Mesothelial cell of epicardium (in vitro differentiated cells): ENCODE data around the gene STARD8. TPM values are rescaled to one million over a fixed set of nuclear protein-coding genes. Genes with fewer than 3 reads are reported as not detected.

Source experiments
- DNase-seq, 2 experiments: peaks; one replicate each; pipeline ENCODE4 v3.0.0; 2021; ENCODE audit warnings: low spot score in 2 of 2; ENCODE audit not compliant: unreplicated experiment in 2 of 2
- H3K27ac Mint-ChIP-seq: 2 replicates; pipeline ENCODE4 v1.8.0; 2021; ENCODE audit warnings: mixed read lengths
- H3K27me3 Mint-ChIP-seq: 2 replicates; pipeline ENCODE4 v1.8.0; 2021; ENCODE audit warnings: low read depth, mixed read lengths
- H3K36me3 Mint-ChIP-seq: 2 replicates; pipeline ENCODE4 v1.8.0; 2021; ENCODE audit warnings: mixed read lengths
- H3K4me1 Mint-ChIP-seq: 2 replicates; pipeline ENCODE4 v1.8.0; 2021; ENCODE audit warnings: mixed read lengths
- H3K4me3 Mint-ChIP-seq: 2 replicates; pipeline ENCODE4 v1.8.0; 2021; ENCODE audit warnings: mild to moderate bottlenecking, moderate library complexity, mixed read lengths
- H3K9me3 Mint-ChIP-seq: 2 replicates; pipeline ENCODE4 v1.8.0; 2021; ENCODE audit warnings: mixed read lengths
- total RNA-seq: library from RNA; stranded (reverse); gene quantifications from 3 replicates; pipeline ENCODE4 v1.2.1, GENCODE V29; 2021
- TF ChIP-seq, protein P1 (sequence below): fragments of 200-600 bp; sonication (generic); IDR thresholded peaks from one replicate; pipeline ENCODE4 v1.5.0; 2021; ENCODE audit warnings: antibody characterized with exemption; ENCODE audit not compliant: unreplicated experiment

Gene STARD8
- total RNA-seq, 1 donor from 2014 or later = 6.4 TPM

DNA sequence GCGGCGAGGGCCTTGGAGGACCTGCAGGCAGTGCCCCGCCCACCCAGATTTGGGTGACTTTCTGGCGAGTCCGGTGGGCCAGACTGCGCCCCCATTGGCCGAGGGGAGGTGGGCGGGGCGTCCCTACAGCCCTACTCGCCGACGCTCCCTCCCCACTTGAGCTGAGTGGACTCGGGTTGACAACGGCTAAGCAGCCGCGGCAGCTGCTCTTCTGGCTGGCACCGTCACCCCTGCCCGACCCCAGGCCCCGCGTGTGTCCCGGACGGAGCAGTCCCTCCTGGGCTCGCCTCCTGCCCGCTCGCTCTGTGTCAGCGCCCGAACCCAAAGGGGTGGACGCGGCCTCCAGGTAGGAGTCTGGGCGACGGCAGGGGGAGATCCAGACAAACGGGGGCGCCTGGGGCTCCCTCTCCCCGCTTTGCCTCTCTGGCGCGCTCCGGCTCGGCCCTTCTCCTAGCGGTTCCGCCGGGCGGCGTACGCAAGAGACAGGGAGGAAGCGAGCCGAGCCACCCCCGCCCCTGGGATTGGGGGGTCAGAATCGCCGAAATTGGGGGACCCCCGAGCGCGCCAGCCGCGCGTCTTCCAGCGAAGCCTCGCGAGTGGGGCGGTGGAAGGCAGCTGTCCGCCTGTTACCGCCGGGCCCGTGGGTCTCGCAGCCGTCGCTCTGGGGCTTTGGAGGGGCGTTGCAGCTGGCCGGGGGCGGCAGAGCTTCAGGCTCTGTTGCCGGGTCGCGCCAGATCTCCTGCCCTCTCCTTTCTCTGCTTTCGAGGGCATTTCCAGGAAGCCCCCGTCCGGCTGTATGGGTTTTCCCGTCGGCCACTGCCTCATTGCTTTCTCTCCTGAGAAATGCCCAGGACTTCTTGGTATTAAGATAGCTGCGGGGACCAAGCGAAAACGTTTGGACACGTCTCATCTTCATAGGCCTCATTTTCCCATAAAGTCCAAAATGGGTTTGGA is 46.3 kb downstream of the STARD8 start:
- no peak overlapping the region for H3K27ac Mint-ChIP-seq
- H3K4me3 Mint-ChIP-seq = peak overlapping the region; percentile 66
- TF ChIP-seq, protein P1, sequence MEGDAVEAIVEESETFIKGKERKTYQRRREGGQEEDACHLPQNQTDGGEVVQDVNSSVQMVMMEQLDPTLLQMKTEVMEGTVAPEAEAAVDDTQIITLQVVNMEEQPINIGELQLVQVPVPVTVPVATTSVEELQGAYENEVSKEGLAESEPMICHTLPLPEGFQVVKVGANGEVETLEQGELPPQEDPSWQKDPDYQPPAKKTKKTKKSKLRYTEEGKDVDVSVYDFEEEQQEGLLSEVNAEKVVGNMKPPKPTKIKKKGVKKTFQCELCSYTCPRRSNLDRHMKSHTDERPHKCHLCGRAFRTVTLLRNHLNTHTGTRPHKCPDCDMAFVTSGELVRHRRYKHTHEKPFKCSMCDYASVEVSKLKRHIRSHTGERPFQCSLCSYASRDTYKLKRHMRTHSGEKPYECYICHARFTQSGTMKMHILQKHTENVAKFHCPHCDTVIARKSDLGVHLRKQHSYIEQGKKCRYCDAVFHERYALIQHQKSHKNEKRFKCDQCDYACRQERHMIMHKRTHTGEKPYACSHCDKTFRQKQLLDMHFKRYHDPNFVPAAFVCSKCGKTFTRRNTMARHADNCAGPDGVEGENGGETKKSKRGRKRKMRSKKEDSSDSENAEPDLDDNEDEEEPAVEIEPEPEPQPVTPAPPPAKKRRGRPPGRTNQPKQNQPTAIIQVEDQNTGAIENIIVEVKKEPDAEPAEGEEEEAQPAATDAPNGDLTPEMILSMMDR = no peak
- peaks cover 2% of the 10 kb centered on the region for H3K27me3 Mint-ChIP-seq
- no peaks in the 10 kb centered on the region for H3K36me3 Mint-ChIP-seq
- H3K9me3 Mint-ChIP-seq = peaks cover 3% of the 10 kb centered on the region
- H3K4me1 Mint-ChIP-seq = peaks cover 7% of the 10 kb centered on the region
- peak; percentile 37 to 53 for DNase-seq

DNA sequence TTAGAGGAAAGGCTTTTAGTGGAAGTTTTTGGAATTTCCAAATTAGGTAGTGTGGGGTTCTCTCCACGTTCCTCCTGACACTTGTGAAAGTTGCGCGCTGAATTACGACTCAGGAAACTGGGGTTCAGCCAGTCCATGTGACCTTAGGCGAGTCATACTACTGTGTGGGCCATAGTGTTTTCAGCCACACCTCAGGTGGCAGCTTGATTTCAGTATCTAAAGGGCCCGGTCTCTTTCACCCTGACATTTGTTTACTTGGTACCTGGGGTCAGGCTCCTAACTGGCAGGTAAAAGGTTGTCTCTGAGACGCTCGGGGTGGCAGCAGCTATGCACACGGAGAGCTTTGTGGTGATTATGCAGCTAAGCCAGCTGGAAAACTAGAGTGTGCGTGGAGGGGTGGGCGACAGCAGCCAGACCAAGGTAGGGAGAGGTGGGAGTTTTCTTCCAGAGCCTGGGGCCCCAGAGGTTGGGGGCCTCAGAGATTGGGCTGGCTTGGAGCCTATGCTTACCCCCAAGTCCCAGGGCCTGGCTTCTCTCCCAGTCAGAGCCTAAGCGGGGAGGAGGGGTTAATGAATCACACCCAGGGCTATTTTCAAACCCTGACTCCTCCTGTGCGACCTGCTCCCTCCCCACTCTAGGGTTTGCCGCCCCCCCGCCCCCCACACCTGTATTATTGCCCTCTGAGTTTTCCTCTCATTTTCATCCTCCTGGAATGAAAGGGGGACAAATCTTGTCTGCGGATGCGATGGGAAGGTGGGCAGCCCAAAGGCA is 47.2 kb downstream of the STARD8 start:
- Mint-ChIP-seq H3K4me1 (peaks cover 7% of the 10 kb centered on the region), H3K27ac (no peak overlapping the region), H3K9me3 (peaks cover 3% of the 10 kb centered on the region), H3K27me3 (peaks cover 2% of the 10 kb centered on the region), H3K36me3 (no peaks in the 10 kb centered on the region), H3K4me3 (peak overlapping the region; percentile 66)
- TF ChIP-seq, protein P1 = no peak
- DNase-seq = no peak

DNA sequence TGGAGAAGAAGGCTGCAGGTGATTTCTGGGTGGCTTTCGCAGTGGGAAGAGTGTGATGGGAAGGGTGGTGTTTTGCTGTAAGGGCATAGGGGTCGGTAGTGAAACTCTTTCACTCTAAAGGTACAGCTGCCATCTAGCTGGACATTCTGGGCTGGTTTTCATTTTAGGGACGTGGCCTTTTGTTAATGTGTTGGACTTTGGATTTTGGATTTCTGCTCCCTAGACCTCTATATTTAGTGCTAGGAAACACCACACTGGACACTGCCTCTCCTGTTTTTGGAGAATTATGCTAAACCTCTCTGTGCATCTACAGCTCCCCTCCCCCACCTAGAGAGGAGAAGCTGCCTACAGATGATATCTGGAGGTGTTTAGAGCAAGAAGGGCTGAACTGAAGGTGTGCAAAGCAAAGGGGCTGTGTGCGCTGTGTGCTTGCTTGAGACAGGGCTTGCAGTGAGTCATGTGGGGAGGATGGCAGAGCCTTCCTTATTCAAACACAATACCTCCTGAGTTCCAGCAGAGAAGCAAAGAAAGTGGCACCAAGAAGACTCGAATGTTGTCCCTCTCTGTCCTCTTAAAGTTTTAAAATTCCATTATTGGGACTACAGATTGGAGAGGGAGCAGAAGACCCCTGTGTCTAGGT is 47.9 kb downstream of the STARD8 start:
- Mint-ChIP-seq H3K27me3 (peaks cover 2% of the 10 kb centered on the region), H3K9me3 (peaks cover 3% of the 10 kb centered on the region), H3K4me3 (peak overlapping the region; percentile 39), H3K36me3 (no peaks in the 10 kb centered on the region), H3K27ac (no peak overlapping the region), H3K4me1 (peaks cover 7% of the 10 kb centered on the region)
- DNase-seq = no peak
- TF ChIP-seq, protein P1 = no peak

DNA sequence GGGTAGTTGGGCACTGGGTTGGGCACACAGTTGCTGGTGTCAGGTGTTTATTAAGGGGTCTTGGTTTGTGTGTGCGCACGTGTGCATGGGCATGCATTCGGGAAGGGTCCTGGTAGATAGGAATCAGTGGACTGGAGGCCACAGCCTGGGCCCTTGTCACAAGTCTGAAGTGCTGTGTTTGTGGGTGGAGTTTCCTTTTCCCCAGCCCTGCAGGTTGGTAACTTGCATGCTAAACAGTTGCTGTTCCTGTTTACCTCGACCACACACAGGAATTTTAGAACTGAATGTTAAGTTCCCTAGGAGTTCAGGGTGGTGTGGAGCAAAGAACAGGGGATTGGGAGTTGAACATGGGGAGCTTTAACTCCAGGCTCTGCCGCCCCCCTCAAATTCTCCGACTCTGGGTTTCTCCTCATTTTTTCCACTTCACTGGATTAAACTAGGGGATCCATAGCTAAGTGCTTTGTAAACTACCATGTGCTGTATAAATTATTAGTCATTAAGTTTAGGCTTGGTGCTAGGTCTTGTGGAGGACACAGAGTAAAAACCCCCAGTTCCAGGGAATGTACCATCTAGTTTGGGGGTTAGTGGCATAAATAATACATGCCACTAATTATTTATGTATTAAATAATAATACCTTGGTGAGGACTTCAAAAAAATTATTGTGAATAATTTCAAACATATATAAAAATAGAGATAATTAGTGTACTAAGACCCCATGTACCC is 49.0 kb downstream of the STARD8 start:
- TF ChIP-seq, protein P1 = no peak
- no peak overlapping the region for H3K27ac Mint-ChIP-seq
- H3K4me1 Mint-ChIP-seq = peaks cover 7% of the 10 kb centered on the region
- no peaks in the 10 kb centered on the region for H3K36me3 Mint-ChIP-seq
- H3K27me3 Mint-ChIP-seq = peaks cover 2% of the 10 kb centered on the region
- no peak for DNase-seq
- H3K9me3 Mint-ChIP-seq = peaks cover 8% of the 10 kb centered on the region
- H3K4me3 Mint-ChIP-seq = no peak overlapping the region

DNA sequence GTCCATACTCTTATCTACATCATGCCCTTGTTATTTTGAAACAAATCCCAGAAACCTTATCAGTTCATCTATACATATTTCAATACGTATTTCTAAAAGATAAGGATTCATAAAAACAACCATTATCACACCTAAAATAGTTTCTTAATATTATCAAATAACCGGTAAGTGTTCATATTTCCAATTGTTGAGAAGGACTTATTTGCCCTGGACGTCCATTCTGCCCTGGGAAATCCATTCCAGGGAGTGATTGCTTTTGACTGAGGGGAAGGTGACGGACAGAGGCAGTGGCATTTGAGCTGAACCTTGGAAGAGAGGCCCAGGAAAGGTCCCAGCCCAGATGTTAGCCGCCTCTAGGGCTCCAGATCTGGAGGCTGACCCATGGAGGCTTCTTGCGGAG is 49.6 kb downstream of the STARD8 start:
- Mint-ChIP-seq H3K27me3 (peaks cover 2% of the 10 kb centered on the region), H3K27ac (no peak overlapping the region), H3K4me3 (no peak overlapping the region), H3K9me3 (peaks cover 4% of the 10 kb centered on the region), H3K4me1 (peaks cover 7% of the 10 kb centered on the region), H3K36me3 (no peaks in the 10 kb centered on the region)
- no peak for DNase-seq
- TF ChIP-seq, protein P1 = no peak
